Neural crest cell (in vitro differentiated cells): ENCODE results near the gene PAH. TPM values are rescaled to one million over a fixed set of nuclear protein-coding genes. Genes with fewer than 3 reads are reported as not detected.
A peak's percentile ranks its signal among the peaks of the same experiment; 100 is the strongest.

ENCODE experiments used
- DNase-seq: peaks from one replicate; pipeline ENCODE4 v3.0.0; 2021; ENCODE audit warnings: low read depth, mixed read lengths, low spot score
- H3K27ac Mint-ChIP-seq: one replicate; pipeline ENCODE4 v1.8.0; 2021; ENCODE audit warnings: mild to moderate bottlenecking, mixed read lengths; ENCODE audit not compliant: unreplicated experiment
- H3K27me3 Mint-ChIP-seq: 2 replicates; pipeline ENCODE4 v1.8.0; 2021; ENCODE audit warnings: low read depth, mild to moderate bottlenecking, mixed read lengths
- H3K36me3 Mint-ChIP-seq: 2 replicates; pipeline ENCODE4 v1.8.0; 2021; ENCODE audit warnings: low read depth, mild to moderate bottlenecking, mixed read lengths
- H3K4me1 Mint-ChIP-seq: 2 replicates; pipeline ENCODE4 v1.8.0; 2021; ENCODE audit warnings: mixed read lengths
- H3K4me3 Mint-ChIP-seq: one replicate; pipeline ENCODE4 v1.8.0; 2021; ENCODE audit warnings: mild to moderate bottlenecking, mixed read lengths
- H3K9me3 Mint-ChIP-seq: 2 replicates; pipeline ENCODE4 v1.8.0; 2021; ENCODE audit warnings: mixed read lengths
- total RNA-seq: library from RNA; stranded (reverse); gene quantifications from 2 replicates; pipeline ENCODE4 v1.2.1, GENCODE V29; 2021
- TF ChIP-seq, protein P1 (sequence below): fragments of 200-600 bp; sonication (generic); conservative IDR thresholded peaks from 2 replicates; pipeline ENCODE4 v1.5.0; 2021; ENCODE audit warnings: antibody characterized with exemption, mild to moderate bottlenecking

PAH gene
- total RNA-seq, 1 donor from 2014 or later, result not detected

DNA sequence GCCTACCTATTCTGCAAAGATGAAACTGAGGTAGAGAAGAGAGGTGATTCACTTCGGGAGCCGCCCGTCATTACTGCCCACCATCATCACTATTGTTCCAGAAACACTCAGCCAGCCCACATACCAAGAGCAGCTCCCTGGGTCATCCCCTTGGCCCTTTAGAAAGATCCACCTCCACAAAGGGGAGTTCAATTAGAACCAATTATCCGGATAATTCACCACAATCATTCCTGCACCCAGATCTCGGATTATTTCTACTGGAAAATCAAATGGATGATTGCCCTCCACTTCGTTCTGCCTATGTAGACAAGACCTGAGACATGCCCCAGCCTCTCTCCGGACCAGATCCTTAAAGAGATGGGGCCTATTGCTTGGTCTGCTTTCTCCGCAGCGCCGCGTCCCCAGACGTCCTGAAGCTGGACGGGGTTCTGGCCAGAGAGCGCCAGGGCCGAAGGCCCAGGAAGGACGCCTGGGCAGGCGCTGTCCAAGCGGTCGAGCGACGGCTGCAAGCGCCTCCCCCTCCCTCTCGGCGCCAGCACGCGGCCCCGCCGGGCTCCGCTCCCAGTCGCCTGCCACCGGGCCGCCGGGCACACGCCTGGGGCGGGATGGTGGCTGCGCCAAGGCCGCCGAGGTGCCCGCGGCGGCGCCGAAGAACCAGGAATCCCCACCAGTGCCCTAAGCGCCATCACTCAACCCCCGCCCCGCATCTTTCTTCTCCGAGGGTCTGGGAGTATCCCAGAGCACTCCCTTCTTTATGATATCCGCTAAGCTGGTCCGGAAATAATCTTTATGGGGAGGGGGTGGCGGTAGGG, 39.1 kb upstream of the PAH start:
- H3K9me3 Mint-ChIP-seq, result no peaks in the 10 kb centered on the region
- H3K27me3 Mint-ChIP-seq, result peaks cover 97% of the 10 kb centered on the region
- no peaks in the 10 kb centered on the region for H3K36me3 Mint-ChIP-seq
- TF ChIP-seq, protein P1, sequence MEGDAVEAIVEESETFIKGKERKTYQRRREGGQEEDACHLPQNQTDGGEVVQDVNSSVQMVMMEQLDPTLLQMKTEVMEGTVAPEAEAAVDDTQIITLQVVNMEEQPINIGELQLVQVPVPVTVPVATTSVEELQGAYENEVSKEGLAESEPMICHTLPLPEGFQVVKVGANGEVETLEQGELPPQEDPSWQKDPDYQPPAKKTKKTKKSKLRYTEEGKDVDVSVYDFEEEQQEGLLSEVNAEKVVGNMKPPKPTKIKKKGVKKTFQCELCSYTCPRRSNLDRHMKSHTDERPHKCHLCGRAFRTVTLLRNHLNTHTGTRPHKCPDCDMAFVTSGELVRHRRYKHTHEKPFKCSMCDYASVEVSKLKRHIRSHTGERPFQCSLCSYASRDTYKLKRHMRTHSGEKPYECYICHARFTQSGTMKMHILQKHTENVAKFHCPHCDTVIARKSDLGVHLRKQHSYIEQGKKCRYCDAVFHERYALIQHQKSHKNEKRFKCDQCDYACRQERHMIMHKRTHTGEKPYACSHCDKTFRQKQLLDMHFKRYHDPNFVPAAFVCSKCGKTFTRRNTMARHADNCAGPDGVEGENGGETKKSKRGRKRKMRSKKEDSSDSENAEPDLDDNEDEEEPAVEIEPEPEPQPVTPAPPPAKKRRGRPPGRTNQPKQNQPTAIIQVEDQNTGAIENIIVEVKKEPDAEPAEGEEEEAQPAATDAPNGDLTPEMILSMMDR, result no peak
- DNase-seq, result no peak
- H3K27ac Mint-ChIP-seq, result no peak overlapping the region
- H3K4me1 Mint-ChIP-seq, result peaks cover 42% of the 10 kb centered on the region
- peak overlapping the region; percentile 87 for H3K4me3 Mint-ChIP-seq

DNA sequence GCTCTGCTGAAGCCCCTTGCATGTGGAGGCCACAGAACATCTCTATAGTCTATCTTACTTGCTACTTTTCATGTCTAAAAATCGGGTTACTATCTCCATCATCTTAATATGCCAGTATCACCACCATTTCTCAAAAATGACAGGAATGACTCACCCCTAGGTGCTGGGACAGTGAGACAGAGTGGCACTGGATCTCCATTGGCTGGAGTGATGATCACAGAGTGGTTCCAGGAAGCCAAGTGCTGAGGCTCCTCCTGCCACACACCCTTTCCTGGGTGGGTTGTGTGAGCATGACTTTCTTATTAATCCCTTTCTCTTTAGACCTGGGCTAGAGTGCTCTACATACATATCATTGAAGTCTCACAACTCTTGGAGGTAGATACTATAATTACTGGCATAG, 37.1 kb upstream of the PAH start:
- Mint-ChIP-seq H3K27me3 (peaks cover 97% of the 10 kb centered on the region), H3K27ac (no peak overlapping the region), H3K36me3 (no peaks in the 10 kb centered on the region), H3K9me3 (no peaks in the 10 kb centered on the region), H3K4me3 (no peak overlapping the region), H3K4me1 (peaks cover 44% of the 10 kb centered on the region)
- DNase-seq, result no peak
- TF ChIP-seq, protein P1, result no peak

DNA sequence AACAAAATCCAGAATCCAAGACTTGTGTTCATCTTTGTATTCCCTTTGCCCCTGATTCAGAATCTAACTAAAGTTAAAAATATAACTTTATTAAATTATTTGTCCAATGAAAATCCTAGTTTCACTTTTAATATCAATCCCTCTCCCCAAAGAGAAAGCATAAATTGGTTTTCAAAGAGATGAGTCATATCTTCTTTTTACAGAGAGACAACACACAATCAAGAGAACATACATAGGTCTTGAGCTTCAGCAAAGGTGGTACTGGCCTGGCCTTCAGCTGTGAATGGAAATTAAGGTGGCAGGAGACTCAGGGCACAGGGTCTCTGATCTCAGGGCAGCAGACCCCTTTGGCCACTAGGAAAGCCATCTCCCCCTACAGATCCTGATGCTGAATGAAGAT, 36.2 kb upstream of the PAH start:
- Mint-ChIP-seq H3K27ac (no peak overlapping the region), H3K4me3 (peak overlapping the region; percentile 7), H3K4me1 (peaks cover 41% of the 10 kb centered on the region), H3K9me3 (no peaks in the 10 kb centered on the region), H3K36me3 (no peaks in the 10 kb centered on the region), H3K27me3 (peaks cover 98% of the 10 kb centered on the region)
- no peak for DNase-seq
- TF ChIP-seq, protein P1, result no peak

DNA sequence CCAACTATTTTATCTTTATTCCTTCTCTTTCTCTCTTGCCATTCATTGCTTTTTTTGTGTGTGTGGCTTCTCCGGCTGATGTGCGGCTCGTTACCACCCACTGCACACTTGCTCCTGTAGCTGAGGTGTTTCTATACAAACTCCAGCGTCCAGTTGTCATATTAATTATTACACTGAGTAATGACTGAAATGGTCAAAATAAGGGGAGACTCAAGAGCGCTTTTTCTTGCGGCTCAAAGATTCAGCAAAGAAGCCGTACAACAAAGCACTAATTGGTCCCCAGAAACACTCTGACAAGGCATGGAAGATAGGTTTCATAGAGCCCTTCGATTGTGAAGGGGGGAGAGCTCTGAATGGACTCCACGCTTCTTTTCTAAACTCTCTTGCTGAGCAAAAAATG, 34.8 kb upstream of the PAH start:
- peaks cover 29% of the 10 kb centered on the region for H3K4me1 Mint-ChIP-seq
- H3K4me3 Mint-ChIP-seq, result peak overlapping the region; percentile 35
- no peaks in the 10 kb centered on the region for H3K36me3 Mint-ChIP-seq
- no peaks in the 10 kb centered on the region for H3K9me3 Mint-ChIP-seq
- peaks cover 99% of the 10 kb centered on the region for H3K27me3 Mint-ChIP-seq
- DNase-seq, result no peak
- no peak overlapping the region for H3K27ac Mint-ChIP-seq
- TF ChIP-seq, protein P1, result no peak

DNA sequence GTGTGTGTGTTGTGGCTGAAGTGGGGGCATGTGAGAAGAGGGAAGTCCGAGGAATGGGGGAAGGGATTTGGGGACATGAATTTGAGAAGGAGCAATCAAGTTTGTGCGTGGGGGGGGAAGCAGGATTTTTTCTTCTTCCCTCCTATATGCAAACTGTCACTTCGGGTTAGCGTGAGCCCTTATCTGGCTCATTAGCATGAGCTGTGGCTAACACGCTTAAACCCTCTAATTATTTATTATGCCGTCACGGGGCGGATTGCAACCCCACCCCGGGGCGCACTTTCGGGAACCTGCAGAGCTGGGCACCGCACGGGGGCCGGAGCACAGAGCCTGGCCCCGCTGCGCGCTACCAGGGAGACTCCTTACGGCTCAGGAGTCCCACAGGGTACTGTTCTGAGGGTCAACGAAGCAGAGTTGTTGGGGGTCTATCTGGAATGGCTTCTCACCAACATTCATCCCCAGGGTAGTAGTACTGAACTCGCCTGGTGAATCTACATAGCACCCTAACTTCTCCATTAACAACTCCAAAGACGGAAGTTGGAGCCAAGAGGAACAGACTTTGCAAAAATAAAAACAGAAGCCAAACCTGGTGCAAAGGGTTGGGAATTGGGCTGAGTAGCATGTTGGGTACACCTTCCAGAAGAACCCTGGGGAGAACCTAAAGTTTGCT, 34.0 kb upstream of the PAH start:
- Mint-ChIP-seq H3K27me3 (peaks cover 100% of the 10 kb centered on the region), H3K4me1 (peaks cover 25% of the 10 kb centered on the region)

More for the DNA sequence above, 34.0 kb upstream of the PAH start:
- peak overlapping the region; percentile 58 for H3K27ac Mint-ChIP-seq
- H3K4me3 Mint-ChIP-seq, result peak overlapping the region; percentile 81
- H3K9me3 Mint-ChIP-seq, result no peaks in the 10 kb centered on the region
- H3K36me3 Mint-ChIP-seq, result no peaks in the 10 kb centered on the region
- TF ChIP-seq, protein P1, result no peak
- no peak for DNase-seq
